Spleen (tissue), 11 donors: ENCODE measurements around the gene ZNF784. TPM values are rescaled to one million over a fixed set of nuclear protein-coding genes. Genes with fewer than 3 reads are reported as not detected.

Source experiments
- DNase-seq: peaks from one replicate; pipeline ENCODE4 v3.0.0-alpha.2; 2020
- H3K27ac ChIP-seq, 8 donors: fragments of 200-600 bp; sonication (generic) in 7 of 8; 1 replicate in 4 of 8; 2 replicates in 4 of 8; pipeline versions ENCODE4 v1.5.0 to v1.8.0; 2016 to 2021; ENCODE audit warnings: inconsistent platforms in 4 of 8, mild to moderate bottlenecking in 4 of 8, moderate library complexity in 1 of 8
- H3K27me3 ChIP-seq, 7 donors: fragments of 200-600 bp; sonication (generic) in 6 of 7; replicated peaks in 1 of 7; 1 replicate in 4 of 7; 2 replicates in 3 of 7; pipeline versions ENCODE4 v1.5.0 to v1.8.0; 2016 to 2021; ENCODE audit warnings: inconsistent platforms in 3 of 7, mild to moderate bottlenecking in 1 of 7
- H3K36me3 ChIP-seq, 6 donors: fragments of 200-600 bp; sonication (generic) in 5 of 6; 1 replicate in 4 of 6; 2 replicates in 2 of 6; pipeline versions ENCODE4 v1.5.0 to v1.8.0; 2016 to 2021; ENCODE audit warnings: inconsistent platforms in 2 of 6
- H3K4me1 ChIP-seq, 6 donors: fragments of 200-600 bp; sonication (generic) in 5 of 6; 1 replicate in 3 of 6; 2 replicates in 3 of 6; pipeline versions ENCODE4 v1.5.0 to v1.8.0; 2016 to 2021; ENCODE audit warnings: inconsistent platforms in 3 of 6
- H3K4me3 ChIP-seq, 8 donors: fragments of 200-600 bp; sonication (generic) in 7 of 8; 1 replicate in 4 of 8; 2 replicates in 4 of 8; pipeline versions ENCODE4 v1.5.0 to v1.8.0; 2016 to 2021; ENCODE audit warnings: inconsistent platforms in 4 of 8, mild to moderate bottlenecking in 4 of 8, moderate library complexity in 2 of 8
- H3K9me3 ChIP-seq, 8 donors: fragments of 200-600 bp; sonication (generic) in 7 of 8; 1 replicate in 4 of 8; 2 replicates in 4 of 8; pipeline versions ENCODE4 v1.5.0 to v1.8.0; 2016 to 2021; ENCODE audit warnings: inconsistent platforms in 4 of 8
- POLR2A ChIP-seq, 3 donors: fragments of 450-650 bp; IDR thresholded peaks; one replicate each; pipeline ENCODE4 v1.5.1; 2017; ENCODE audit warnings: antibody characterized with exemption in 3 of 3, mild to moderate bottlenecking in 1 of 3
- POLR2AphosphoS5 ChIP-seq, 3 donors: sonication (generic); formaldehyde crosslinking; IDR thresholded peaks; one replicate each; pipeline ENCODE4 v1.5.1; 2017; ENCODE audit warnings: antibody characterized with exemption in 3 of 3
- WGBS, 5 donors: extraction: QIAGEN DNeasy Blood & Tissue Kit in 3 of 5; methylation state at CpG; one replicate each; pipeline versions ENCODE4 v1.1.5 to v1.1.7; 2013 to 2018; 5-methylcytosine and 5-hydroxymethylcytosine counted together
- intact Hi-C: fragments of 100-400 bp; cut with DNase I; formaldehyde crosslinking; loops from one replicate; pipeline ENCODE4 v1.15.0; 2023; ENCODE audit warnings: low total_unique reads
- polyA plus RNA-seq, 3 donors: library from polyadenylated mRNA; stranded (reverse); fragments of 200-250 nt; gene quantifications; one replicate each; pipeline ENCODE4 v1.2.1, GENCODE V29; 2013
- total RNA-seq, 7 donors: library from RNA; depleted of rRNA in 3 of 7; stranded (reverse); fragments of >200 nt in 3 of 7; fragmentation: NEBNext Ultra II Directional in 4 of 7; extraction: Animal tissue kit (Norgen Biotek cat#: 25700) in 4 of 7; gene quantifications; one replicate each; pipeline versions ENCODE4 v1.1.0 to v1.2.1, GENCODE V29; 2016 to 2021
- TF ChIP-seq, protein P1 (sequence below), 11 experiments: fragments of 200-600 bp in 7 of 11; fragments of 450-650 bp in 4 of 11; sonication (generic) in 4 of 11; IDR thresholded peaks in 8 of 11; conservative IDR thresholded peaks in 3 of 11; 1 replicate in 7 of 11; 2 replicates in 4 of 11; pipeline versions ENCODE4 v1.4.0 to v1.8.0; 2016 to 2021; ENCODE audit warnings: antibody characterized with exemption in 11 of 11, inconsistent platforms in 4 of 11, mild to moderate bottlenecking in 1 of 11
- donor health status: healthy with polysubstance abuse.
- donor health status: DM: no; HTN: no; CAD: no; lungs with moderate emphysema.
- donor health status: DM: no; HTN: no; CAD: no.
- donor health status: Bipolar disorder and iron deficiency.
- donor health status: healthy.
- donor health status: DM: no; HTN: no; CAD: no.
- donor health status: DM: yes; HTN: yes; CAD: no.

ZNF784 gene
- total and polyA plus RNA-seq, 10 donors = 3.3 to 10.0 (median 6.7) TPM

GRCh38 chr19:55581823-55582223 is 42.5 kb downstream of the ZNF784 start:
- Histone ChIP-seq H3K27me3 (peaks cover 0 to 17% (median 0%) of the 10 kb centered on the region in 7 donors), H3K4me3 (no peak overlapping the region), H3K27ac (no peak overlapping the region), H3K9me3 (peaks cover 0 to 4% (median 0%) of the 10 kb centered on the region in 8 donors), H3K36me3 (peaks cover 0 to 27% (median 20%) of the 10 kb centered on the region in 6 donors), H3K4me1 (peaks cover 18 to 44% (median 35%) of the 10 kb centered on the region in 6 donors)
- 39 to 60% (median 54%) methylated on average over 6 of the region's 6 CpGs for WGBS, 5 donors
- TF ChIP-seq, protein P1, sequence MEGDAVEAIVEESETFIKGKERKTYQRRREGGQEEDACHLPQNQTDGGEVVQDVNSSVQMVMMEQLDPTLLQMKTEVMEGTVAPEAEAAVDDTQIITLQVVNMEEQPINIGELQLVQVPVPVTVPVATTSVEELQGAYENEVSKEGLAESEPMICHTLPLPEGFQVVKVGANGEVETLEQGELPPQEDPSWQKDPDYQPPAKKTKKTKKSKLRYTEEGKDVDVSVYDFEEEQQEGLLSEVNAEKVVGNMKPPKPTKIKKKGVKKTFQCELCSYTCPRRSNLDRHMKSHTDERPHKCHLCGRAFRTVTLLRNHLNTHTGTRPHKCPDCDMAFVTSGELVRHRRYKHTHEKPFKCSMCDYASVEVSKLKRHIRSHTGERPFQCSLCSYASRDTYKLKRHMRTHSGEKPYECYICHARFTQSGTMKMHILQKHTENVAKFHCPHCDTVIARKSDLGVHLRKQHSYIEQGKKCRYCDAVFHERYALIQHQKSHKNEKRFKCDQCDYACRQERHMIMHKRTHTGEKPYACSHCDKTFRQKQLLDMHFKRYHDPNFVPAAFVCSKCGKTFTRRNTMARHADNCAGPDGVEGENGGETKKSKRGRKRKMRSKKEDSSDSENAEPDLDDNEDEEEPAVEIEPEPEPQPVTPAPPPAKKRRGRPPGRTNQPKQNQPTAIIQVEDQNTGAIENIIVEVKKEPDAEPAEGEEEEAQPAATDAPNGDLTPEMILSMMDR (IDR thresholded peaks at IDR 0.05 in 8 of 11, conservative IDR thresholded peaks at IDR 0.05 in 3 of 11) = no peak
- TF ChIP-seq POLR2AphosphoS5 (IDR thresholded peaks at IDR 0.05) (no peak), POLR2A (IDR thresholded peaks at IDR 0.05) (no peak)
- intact Hi-C loops = no loop called here
- no peak for DNase-seq

DNA sequence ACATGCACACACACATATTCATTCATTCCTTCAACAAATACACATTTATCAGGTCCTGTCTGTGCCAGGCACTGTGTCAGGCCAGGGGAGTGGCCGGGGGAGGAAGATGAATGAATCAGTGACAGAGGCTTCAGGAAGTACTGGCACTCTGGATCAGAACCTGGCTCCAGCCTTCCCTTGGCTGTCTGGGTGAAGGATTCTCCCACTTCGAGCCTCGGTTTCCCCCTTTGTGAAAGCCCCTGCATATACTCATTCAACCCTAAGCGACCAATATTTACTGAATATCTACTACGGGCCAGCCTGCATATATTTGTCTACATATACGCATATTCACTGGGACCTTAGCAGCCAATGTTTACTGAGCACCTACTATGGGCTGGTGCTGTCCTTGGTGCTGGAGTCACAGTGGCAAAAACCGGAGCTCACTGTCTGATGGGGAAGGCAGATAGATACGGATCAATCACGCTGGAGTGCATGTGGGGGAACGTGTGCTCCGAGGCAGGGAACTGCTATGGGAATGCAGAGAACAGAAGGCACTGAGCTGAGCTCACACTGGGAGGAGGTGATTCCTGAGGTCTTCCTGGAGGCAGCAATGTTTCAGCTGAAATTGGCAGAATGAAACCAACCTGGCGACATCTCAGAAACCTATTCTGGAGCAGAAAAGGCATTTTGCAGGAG is 43.1 kb downstream of the ZNF784 start:
- 34 to 53% (median 38%) methylated on average over 12 of the region's 12 CpGs for WGBS, 5 donors

GRCh38 chr19:55580628-55581144 is 43.7 kb downstream of the ZNF784 start, which contains the start of gene ZNF579:
TSS of gene ZNF579 (minus strand) at chr19:55580848. CDS start at chr19:55579639, 1,209 bp downstream.
- TF ChIP-seq POLR2A (IDR thresholded peaks at IDR 0.05) (no peak), POLR2AphosphoS5 (IDR thresholded peaks at IDR 0.05) (peak; percentile 47 to 77 (median 70))
- TF ChIP-seq, protein P1 (IDR thresholded peaks at IDR 0.05 in 8 of 11, conservative IDR thresholded peaks at IDR 0.05 in 3 of 11) = no peak
- H3K4me3 ChIP-seq = peak within 1 kb of the TSS; percentile 44 to 77 (median 66)
- peak; percentile 89 for DNase-seq
- peaks cover 0 to 5% (median 0%) of the 10 kb centered on the region in 7 donors for H3K27me3 ChIP-seq
- intact Hi-C loops = no loop called here
- peaks cover 0 to 4% (median 0%) of the 10 kb centered on the region in 8 donors for H3K9me3 ChIP-seq
- WGBS, 5 donors = 0 to 2% (median 1%) methylated on average over 19 to 24 of the region's 24 CpGs
- peaks cover 8 to 33% (median 24%) of the 10 kb centered on the region in 6 donors for H3K4me1 ChIP-seq
- H3K36me3 ChIP-seq = peaks cover 0 to 29% (median 20%) of the 10 kb centered on the region in 6 donors
- peak within 1 kb of the TSS; percentile 60 to 88 (median 84) for H3K27ac ChIP-seq

More for the DNA sequence above, 43.1 kb downstream of the ZNF784 start:
- intact Hi-C loops = no loop called here
- peak overlapping the region; percentile 44 to 77 (median 66) for H3K4me3 ChIP-seq
- no peak for TF ChIP-seq POLR2A (IDR thresholded peaks at IDR 0.05)
- TF ChIP-seq, protein P1 (IDR thresholded peaks at IDR 0.05 in 8 of 11, conservative IDR thresholded peaks at IDR 0.05 in 3 of 11) = no peak
- TF ChIP-seq POLR2AphosphoS5 (IDR thresholded peaks at IDR 0.05) = no peak
- peak overlapping the region; percentile 60 to 88 (median 84) for H3K27ac ChIP-seq
- peaks cover 0 to 11% (median 0%) of the 10 kb centered on the region in 7 donors for H3K27me3 ChIP-seq
- H3K9me3 ChIP-seq = peaks cover 0 to 4% (median 0%) of the 10 kb centered on the region in 8 donors
- no peak for DNase-seq
- H3K36me3 ChIP-seq = peaks cover 0 to 29% (median 20%) of the 10 kb centered on the region in 6 donors
- H3K4me1 ChIP-seq = peaks cover 14 to 39% (median 30%) of the 10 kb centered on the region in 6 donors
